Activated T-cell treated with anti-CD3 and anti-CD28 coated beads, Interleukin-2, amount 50 U/mL, for 24 hours (primary cell): ENCODE measurements around the gene CYB5D1.

Experiments used
- DNase-seq: peaks from one replicate; pipeline ENCODE4 v3.0.0-alpha.2; 2020
- H3K27ac Mint-ChIP-seq: 2 replicates; pipeline ENCODE4 v1.8.0; 2020; ENCODE audit warnings: mild to moderate bottlenecking, mixed read lengths
- H3K27me3 Mint-ChIP-seq: 2 replicates; pipeline ENCODE4 v1.8.0; 2020; ENCODE audit warnings: mixed read lengths
- H3K36me3 Mint-ChIP-seq: 2 replicates; pipeline ENCODE4 v1.8.0; 2020; ENCODE audit warnings: low read depth, mixed read lengths
- H3K4me1 Mint-ChIP-seq: 2 replicates; pipeline ENCODE4 v1.8.0; 2020; ENCODE audit warnings: low read depth, mixed read lengths
- H3K4me3 Mint-ChIP-seq: 2 replicates; pipeline ENCODE4 v1.8.0; 2020; ENCODE audit warnings: mild to moderate bottlenecking, moderate library complexity, mixed read lengths
- H3K9me3 Mint-ChIP-seq: 2 replicates; pipeline ENCODE4 v1.8.0; 2020; ENCODE audit warnings: mixed read lengths

Gene CYB5D1

GRCh38 chr17:7838090-7839075, 19.4 kb upstream of the CYB5D1 start:
- H3K27me3 Mint-ChIP-seq, result no peaks in the 10 kb centered on the region
- peaks cover 67% of the 10 kb centered on the region for H3K4me1 Mint-ChIP-seq
- peak overlapping the region; percentile 84 for H3K4me3 Mint-ChIP-seq
- DNase-seq, result no peak
- H3K36me3 Mint-ChIP-seq, result peaks cover 24% of the 10 kb centered on the region
- no peaks in the 10 kb centered on the region for H3K9me3 Mint-ChIP-seq
- H3K27ac Mint-ChIP-seq, result peak overlapping the region; percentile 95

DNA sequence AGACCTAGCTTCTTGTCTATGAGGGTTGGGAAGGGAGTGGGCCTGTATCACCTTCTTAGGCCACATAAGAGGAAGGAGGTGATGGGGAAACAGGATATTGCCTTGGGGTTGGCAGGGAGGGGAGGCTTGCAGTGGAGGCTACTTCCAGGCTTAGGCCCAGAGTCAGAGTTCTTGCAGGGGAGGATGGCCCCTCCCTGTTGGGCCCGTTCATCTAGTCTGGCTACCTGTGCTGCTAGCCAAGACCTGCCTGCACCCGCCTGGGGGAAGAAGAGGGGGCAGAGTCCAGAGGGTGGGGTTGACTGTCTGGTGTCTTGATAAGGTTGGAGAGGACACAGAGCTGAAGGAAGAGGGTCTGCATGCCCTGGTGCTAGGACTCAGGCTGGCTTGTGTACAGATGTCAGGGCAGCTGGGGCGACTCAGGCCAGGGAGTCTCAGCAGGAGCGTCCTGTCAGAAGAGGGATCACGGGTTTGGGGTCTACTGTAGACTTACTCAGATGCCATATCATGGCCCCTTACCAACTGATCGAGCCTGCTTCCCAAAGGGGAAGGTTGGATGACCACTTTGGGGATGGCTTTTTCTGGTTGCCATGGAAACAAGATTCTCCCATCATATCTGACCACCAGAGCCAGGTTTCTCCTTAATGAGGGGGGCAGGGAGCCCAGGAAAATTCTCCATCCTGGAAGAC, 18.5 kb upstream of the CYB5D1 start:
- Mint-ChIP-seq H3K4me3 (peak overlapping the region; percentile 56), H3K27me3 (no peaks in the 10 kb centered on the region), H3K27ac (peak overlapping the region; percentile 100), H3K9me3 (no peaks in the 10 kb centered on the region), H3K36me3 (peaks cover 32% of the 10 kb centered on the region), H3K4me1 (peaks cover 61% of the 10 kb centered on the region)
- no peak for DNase-seq

DNA sequence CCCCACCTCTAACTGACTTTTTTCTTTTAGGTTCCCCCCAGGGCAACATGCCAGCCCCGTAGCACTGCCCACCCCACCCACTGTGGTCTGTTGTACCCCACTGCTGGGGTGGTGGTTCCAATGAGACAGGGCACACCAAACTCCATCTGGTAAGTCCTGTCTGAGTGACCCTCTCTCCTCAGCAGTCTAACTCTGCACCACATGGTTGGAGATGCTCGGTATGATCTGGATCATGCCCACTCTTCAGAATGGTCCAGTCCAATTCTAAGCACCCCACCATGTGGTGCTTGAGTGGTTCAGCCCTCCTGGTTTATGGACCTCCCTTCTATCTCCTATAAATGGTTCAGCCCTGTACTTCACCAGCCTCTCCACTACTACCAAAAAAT, 17.9 kb upstream of the CYB5D1 start:
- no peaks in the 10 kb centered on the region for H3K9me3 Mint-ChIP-seq
- H3K36me3 Mint-ChIP-seq, result peaks cover 35% of the 10 kb centered on the region
- H3K27ac Mint-ChIP-seq, result peak overlapping the region; percentile 100
- DNase-seq, result no peak
- no peaks in the 10 kb centered on the region for H3K27me3 Mint-ChIP-seq
- peaks cover 58% of the 10 kb centered on the region for H3K4me1 Mint-ChIP-seq
- peak overlapping the region; percentile 97 for H3K4me3 Mint-ChIP-seq

- Mint-ChIP-seq H3K36me3 (peaks cover 36% of the 10 kb centered on the region), H3K4me3 (peak overlapping the region; percentile 97), H3K27me3 (no peaks in the 10 kb centered on the region), H3K9me3 (no peaks in the 10 kb centered on the region), H3K27ac (peak overlapping the region; percentile 100), H3K4me1 (peaks cover 56% of the 10 kb centered on the region)
- no peak for DNase-seq
Observed at GRCh38 chr17:7840441-7840840, 17.4 kb upstream of the CYB5D1 start.

DNA sequence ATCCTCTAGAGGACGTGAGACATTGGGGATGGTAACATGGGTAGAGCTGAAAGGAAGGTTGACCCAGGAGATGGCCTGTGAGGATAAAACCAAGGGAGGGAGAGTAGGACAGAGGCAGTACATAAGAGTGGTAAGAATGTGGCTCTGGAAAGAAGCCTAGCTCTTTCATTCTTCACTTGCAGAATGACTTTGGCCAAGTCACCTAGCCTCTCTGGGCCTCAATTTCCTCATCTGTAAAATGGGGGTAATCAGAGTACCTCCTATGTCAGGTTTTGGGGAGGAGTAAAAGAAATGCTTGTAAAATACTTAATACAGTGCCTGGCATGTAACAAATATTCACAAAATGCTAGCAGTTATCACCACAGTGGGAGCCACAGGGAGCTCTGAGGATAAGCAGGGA, 16.9 kb upstream of the CYB5D1 start:
- peak overlapping the region; percentile 100 for H3K27ac Mint-ChIP-seq
- peaks cover 58% of the 10 kb centered on the region for H3K4me1 Mint-ChIP-seq

GRCh38 chr17:7841396-7841914, 16.3 kb upstream of the CYB5D1 start:
- no peaks in the 10 kb centered on the region for H3K27me3 Mint-ChIP-seq
- peaks cover 46% of the 10 kb centered on the region for H3K36me3 Mint-ChIP-seq
- DNase-seq, result no peak
- no peaks in the 10 kb centered on the region for H3K9me3 Mint-ChIP-seq
- H3K4me3 Mint-ChIP-seq, result peak overlapping the region; percentile 97
- H3K4me1 Mint-ChIP-seq, result peaks cover 58% of the 10 kb centered on the region
- H3K27ac Mint-ChIP-seq, result peak overlapping the region; percentile 100

More for the DNA sequence above, 16.9 kb upstream of the CYB5D1 start:
- DNase-seq, result no peak
- no peaks in the 10 kb centered on the region for H3K9me3 Mint-ChIP-seq
- H3K27me3 Mint-ChIP-seq, result no peaks in the 10 kb centered on the region
- peaks cover 40% of the 10 kb centered on the region for H3K36me3 Mint-ChIP-seq
- H3K4me3 Mint-ChIP-seq, result peak overlapping the region; percentile 97

DNA sequence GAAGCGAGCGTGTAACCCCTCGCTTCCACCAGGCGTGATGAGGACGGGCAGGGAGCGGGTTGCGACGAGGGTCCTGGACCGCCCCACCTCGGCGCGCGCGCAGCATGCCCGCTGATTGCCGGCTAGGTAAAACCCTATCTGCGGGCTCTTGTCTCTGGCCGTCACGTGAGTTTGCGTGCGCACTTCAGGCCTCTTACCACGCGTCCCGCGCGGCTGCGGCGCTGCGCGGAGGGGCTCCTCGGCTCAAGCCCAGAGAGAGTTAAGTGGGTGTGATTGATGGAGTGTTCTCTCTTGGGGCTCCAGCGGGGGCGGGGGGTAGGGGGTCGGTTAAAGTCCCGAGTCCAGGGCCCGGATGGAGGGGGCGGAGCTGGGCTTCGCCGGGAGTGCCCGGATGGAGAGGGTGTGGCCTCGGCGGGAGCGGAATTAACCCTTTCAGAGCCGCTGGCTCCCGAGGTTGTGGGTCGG, 15.9 kb upstream of the CYB5D1 start:
- DNase-seq, result peak; percentile 93
- Mint-ChIP-seq H3K27ac (peak overlapping the region; percentile 100), H3K4me3 (peak overlapping the region; percentile 97), H3K9me3 (no peaks in the 10 kb centered on the region), H3K4me1 (peaks cover 57% of the 10 kb centered on the region), H3K36me3 (peaks cover 51% of the 10 kb centered on the region), H3K27me3 (no peaks in the 10 kb centered on the region)

- peak overlapping the region; percentile 97 for H3K4me3 Mint-ChIP-seq
- H3K36me3 Mint-ChIP-seq, result peaks cover 56% of the 10 kb centered on the region
- H3K9me3 Mint-ChIP-seq, result no peaks in the 10 kb centered on the region
- H3K27me3 Mint-ChIP-seq, result no peaks in the 10 kb centered on the region
- peaks cover 55% of the 10 kb centered on the region for H3K4me1 Mint-ChIP-seq
- peak; percentile 96 for DNase-seq
- peak overlapping the region; percentile 100 for H3K27ac Mint-ChIP-seq
Observed at GRCh38 chr17:7842380-7843256, 15.2 kb upstream of the CYB5D1 start.

- Mint-ChIP-seq H3K4me1 (peaks cover 56% of the 10 kb centered on the region), H3K27me3 (no peaks in the 10 kb centered on the region), H3K27ac (peak overlapping the region; percentile 100), H3K36me3 (peaks cover 60% of the 10 kb centered on the region), H3K9me3 (no peaks in the 10 kb centered on the region), H3K4me3 (peak overlapping the region; percentile 97)
- DNase-seq, result peak; percentile 82
Observed at GRCh38 chr17:7843257-7843535, 14.6 kb upstream of the CYB5D1 start.

GRCh38 chr17:7843536-7844291, 14.1 kb upstream of the CYB5D1 start:
- peak; percentile 94 for DNase-seq
- Mint-ChIP-seq H3K27me3 (no peaks in the 10 kb centered on the region), H3K27ac (peak overlapping the region; percentile 100), H3K4me1 (peaks cover 54% of the 10 kb centered on the region), H3K4me3 (peak overlapping the region; percentile 97), H3K9me3 (no peaks in the 10 kb centered on the region), H3K36me3 (peaks cover 62% of the 10 kb centered on the region)

- peaks cover 69% of the 10 kb centered on the region for H3K36me3 Mint-ChIP-seq
- H3K4me3 Mint-ChIP-seq, result peak overlapping the region; percentile 97
- peak; percentile 88 for DNase-seq
- H3K27ac Mint-ChIP-seq, result peak overlapping the region; percentile 100
- peaks cover 51% of the 10 kb centered on the region for H3K4me1 Mint-ChIP-seq
- H3K9me3 Mint-ChIP-seq, result no peaks in the 10 kb centered on the region
- no peaks in the 10 kb centered on the region for H3K27me3 Mint-ChIP-seq
Observed at GRCh38 chr17:7844292-7845154, 13.3 kb upstream of the CYB5D1 start.

DNA sequence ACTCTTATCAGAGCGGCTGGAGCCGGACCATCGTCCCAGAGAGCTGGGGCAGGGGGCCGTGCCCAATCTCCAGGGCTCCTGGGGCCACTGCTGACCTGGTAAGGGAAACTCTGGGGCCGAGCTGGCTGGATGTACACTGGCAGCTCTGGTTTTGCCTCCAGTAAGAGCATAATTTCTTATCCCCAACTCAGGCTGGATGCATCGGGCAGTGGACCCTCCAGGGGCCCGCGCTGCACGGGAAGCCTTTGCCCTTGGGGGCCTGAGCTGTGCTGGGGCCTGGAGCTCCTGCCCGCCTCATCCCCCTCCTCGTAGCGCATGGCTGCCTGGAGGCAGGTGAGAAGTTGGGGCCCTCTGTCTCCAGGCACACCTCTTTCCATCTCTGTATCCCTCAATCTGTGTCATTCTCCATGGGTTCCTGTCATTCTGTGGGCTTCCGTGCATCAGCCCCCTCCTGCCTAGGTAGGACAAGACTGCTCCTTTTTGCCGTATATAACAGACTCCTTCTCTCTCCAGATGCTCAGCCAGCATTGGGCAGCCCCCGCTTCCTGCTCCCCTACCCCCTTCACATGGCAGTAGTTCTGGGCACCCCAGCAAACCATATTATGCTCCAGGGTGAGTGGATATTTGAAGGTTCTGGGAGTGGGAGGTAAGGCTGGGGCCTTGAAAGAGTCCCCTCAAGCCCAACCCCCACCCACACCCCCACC, 12.3 kb upstream of the CYB5D1 start:
- H3K36me3 Mint-ChIP-seq, result peaks cover 79% of the 10 kb centered on the region
- no peak for DNase-seq
- no peaks in the 10 kb centered on the region for H3K27me3 Mint-ChIP-seq
- H3K27ac Mint-ChIP-seq, result peak overlapping the region; percentile 100
- H3K4me1 Mint-ChIP-seq, result peaks cover 51% of the 10 kb centered on the region
- H3K4me3 Mint-ChIP-seq, result peak overlapping the region; percentile 97
- no peaks in the 10 kb centered on the region for H3K9me3 Mint-ChIP-seq
